Measurements from ENCODE around the gene PRDM16. TPM values are rescaled to one million over a fixed set of nuclear protein-coding genes. Genes with fewer than 3 reads are reported as not detected.

The PRDM16 gene
- total RNA-seq, 2 experiments from 2014 or later: not detected

DNA sequence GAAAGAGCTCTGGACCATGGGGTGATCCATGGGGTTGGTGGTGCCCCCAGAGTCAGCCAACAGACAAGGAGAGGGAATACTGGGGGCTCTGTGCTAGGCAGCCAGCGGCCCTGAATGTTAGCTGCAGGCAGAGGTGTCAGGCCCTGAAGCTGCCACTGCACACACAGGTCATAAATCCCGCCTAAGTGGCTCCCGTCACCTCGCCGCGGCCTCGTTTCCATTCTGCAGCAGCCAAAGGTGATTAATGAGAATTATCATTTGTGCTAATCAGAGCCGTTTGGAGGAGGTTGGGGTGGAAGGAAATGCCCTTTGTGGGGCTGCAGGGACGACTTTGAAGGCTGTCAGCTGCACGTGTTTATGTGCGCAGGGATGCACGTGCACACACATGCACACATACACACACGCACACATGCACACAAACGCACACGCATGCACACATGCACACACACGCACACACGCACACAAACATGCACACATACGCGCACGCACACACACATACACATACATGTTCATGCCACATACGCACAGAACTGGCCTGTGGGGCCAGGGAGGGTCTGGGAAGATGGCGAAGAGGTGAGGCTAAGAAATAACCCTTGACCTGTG, 296.6 kb downstream of the PRDM16 start:
- no peak overlapping the region for H3K27ac ChIP-seq (ENCODE audit: low read depth, low read length, poor library complexity, severe bottlenecking)
- H3K36me3 ChIP-seq (ENCODE audit: insufficient read depth, low read length): no peaks in the 10 kb centered on the region
- no peaks in the 10 kb centered on the region for H3K79me2 ChIP-seq (ENCODE audit: insufficient read depth, low read depth, low read length)
- H3K4me3 ChIP-seq (ENCODE audit: low read depth, low read length, poor library complexity, severe bottlenecking): no peak overlapping the region
- no peaks in the 10 kb centered on the region for H4K20me1 ChIP-seq (ENCODE audit: insufficient read depth, low read length)
- H3K4me1 ChIP-seq (ENCODE audit: insufficient read depth, low read length, poor library complexity, severe bottlenecking): no peaks in the 10 kb centered on the region
- TF ChIP-seq, protein P1, sequence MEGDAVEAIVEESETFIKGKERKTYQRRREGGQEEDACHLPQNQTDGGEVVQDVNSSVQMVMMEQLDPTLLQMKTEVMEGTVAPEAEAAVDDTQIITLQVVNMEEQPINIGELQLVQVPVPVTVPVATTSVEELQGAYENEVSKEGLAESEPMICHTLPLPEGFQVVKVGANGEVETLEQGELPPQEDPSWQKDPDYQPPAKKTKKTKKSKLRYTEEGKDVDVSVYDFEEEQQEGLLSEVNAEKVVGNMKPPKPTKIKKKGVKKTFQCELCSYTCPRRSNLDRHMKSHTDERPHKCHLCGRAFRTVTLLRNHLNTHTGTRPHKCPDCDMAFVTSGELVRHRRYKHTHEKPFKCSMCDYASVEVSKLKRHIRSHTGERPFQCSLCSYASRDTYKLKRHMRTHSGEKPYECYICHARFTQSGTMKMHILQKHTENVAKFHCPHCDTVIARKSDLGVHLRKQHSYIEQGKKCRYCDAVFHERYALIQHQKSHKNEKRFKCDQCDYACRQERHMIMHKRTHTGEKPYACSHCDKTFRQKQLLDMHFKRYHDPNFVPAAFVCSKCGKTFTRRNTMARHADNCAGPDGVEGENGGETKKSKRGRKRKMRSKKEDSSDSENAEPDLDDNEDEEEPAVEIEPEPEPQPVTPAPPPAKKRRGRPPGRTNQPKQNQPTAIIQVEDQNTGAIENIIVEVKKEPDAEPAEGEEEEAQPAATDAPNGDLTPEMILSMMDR (conservative IDR thresholded peaks at IDR 0.05; ENCODE audit: low read length): no peak
- no peak for TF ChIP-seq EZH2phosphoT487 (IDR thresholded peaks at IDR 0.05; ENCODE audit: borderline replicate concordance, low read depth, low read length)
- ChIA-PET POLR2A (no interaction called here), CTCF (ENCODE audit: unreplicated experiment) (no interaction called here)
- no peaks in the 10 kb centered on the region for H3K9me2 ChIP-seq (ENCODE audit: insufficient read depth, low read length)
- intact Hi-C loops (cut with micrococcal nuclease; ENCODE audit: unreplicated experiment): no loop called here
- H3K4me2 ChIP-seq (ENCODE audit: low read length): no peak overlapping the region
- no peak for DNase-seq (ENCODE audit: low spot score)
- no TSS peak for BruUV-seq (replicated peaks)
- H3K9me3 ChIP-seq (ENCODE audit: low read length): no peaks in the 10 kb centered on the region
- H2AFZ ChIP-seq (ENCODE audit: low read length): no peak overlapping the region

DNA sequence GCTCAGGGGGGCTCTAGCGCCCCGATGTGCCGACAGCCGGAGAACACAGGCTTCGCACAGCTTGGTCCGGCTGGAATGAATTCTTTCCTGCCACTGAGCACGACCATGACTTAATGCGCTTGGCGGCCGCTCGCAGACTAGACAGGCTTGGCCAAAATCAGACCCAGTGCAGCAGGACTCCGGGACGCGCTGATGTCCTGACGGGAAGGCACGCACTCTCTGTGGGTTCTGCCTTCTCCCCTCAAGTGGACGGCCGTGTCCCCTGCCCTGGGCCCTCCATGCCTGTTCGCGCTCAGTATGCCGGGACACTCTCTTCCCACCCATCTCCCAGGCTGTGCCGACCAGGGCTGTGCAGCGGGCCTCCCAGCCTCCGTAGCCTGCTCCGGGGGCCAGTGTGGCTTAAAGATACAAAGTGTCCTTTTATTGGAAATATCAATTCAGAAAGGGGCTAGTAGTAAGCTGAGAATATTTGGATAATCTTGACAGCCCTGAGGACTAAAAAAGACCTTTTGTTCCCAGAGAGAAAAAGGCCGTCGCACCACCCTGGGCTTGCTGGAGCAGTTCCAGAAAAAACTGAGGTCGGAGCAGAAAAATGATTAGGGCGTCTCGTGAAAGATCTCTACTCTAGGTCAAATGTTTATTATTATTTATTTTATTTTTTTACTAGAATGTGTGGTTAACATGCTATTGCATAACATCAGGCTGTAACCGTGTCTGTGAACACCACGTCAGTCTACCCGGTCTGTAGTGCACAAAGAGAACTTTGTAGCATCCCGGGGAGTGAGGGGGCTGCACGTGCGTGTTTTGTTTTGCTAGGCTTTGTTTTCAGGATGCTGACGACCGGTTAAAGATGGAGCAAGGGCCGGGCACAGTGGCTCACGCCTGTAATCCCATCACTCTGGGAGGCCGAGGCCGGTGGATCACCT, 297.4 kb downstream of the PRDM16 start:
- Histone ChIP-seq H3K4me2 (ENCODE audit: low read length) (no peak overlapping the region), H3K36me3 (ENCODE audit: insufficient read depth, low read length) (no peaks in the 10 kb centered on the region), H3K79me2 (ENCODE audit: insufficient read depth, low read depth, low read length) (no peaks in the 10 kb centered on the region), H3K9me3 (ENCODE audit: low read length) (no peaks in the 10 kb centered on the region), H3K9me2 (ENCODE audit: insufficient read depth, low read length) (no peaks in the 10 kb centered on the region), H3K4me3 (ENCODE audit: low read depth, low read length, poor library complexity, severe bottlenecking) (no peak overlapping the region), H3K27ac (ENCODE audit: low read depth, low read length, poor library complexity, severe bottlenecking) (no peak overlapping the region), H2AFZ (ENCODE audit: low read length) (no peak overlapping the region), H4K20me1 (ENCODE audit: insufficient read depth, low read length) (no peaks in the 10 kb centered on the region), H3K4me1 (ENCODE audit: insufficient read depth, low read length, poor library complexity, severe bottlenecking) (no peaks in the 10 kb centered on the region)
- intact Hi-C loops (cut with micrococcal nuclease; ENCODE audit: unreplicated experiment): no loop called here
- POLR2A ChIA-PET: no interaction called here
- BruUV-seq (replicated peaks): no TSS peak
- TF ChIP-seq, protein P1 (conservative IDR thresholded peaks at IDR 0.05; ENCODE audit: low read length): no peak
- no peak for TF ChIP-seq EZH2phosphoT487 (IDR thresholded peaks at IDR 0.05; ENCODE audit: borderline replicate concordance, low read depth, low read length)
- no peak for DNase-seq (ENCODE audit: low spot score)
- CTCF ChIA-PET (ENCODE audit: unreplicated experiment): no interaction called here

DNA sequence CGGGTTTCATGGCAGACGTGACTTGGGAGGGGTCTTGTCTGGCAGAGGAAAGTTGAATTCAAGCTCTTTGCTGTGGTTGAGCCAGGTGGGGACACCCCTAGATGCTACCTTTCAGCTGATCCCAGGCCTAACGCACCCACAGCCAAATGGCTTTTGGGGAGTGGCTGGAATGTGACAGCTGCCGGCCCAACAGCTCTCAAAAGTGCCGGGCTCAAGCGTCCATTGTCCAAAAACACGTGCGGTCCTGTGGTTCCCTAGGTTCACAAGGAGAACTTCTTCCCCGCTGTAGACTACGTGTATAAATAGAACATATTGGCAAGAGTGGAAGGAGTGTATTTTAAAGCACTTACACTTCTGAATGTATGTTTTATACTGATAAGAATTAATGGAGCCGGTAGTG, 298.4 kb downstream of the PRDM16 start:
- CTCF ChIA-PET (ENCODE audit: unreplicated experiment): no interaction called here

More for the DNA sequence above, 298.4 kb downstream of the PRDM16 start:
- no peaks in the 10 kb centered on the region for H3K79me2 ChIP-seq (ENCODE audit: insufficient read depth, low read depth, low read length)
- H3K4me1 ChIP-seq (ENCODE audit: insufficient read depth, low read length, poor library complexity, severe bottlenecking): no peaks in the 10 kb centered on the region
- H3K4me2 ChIP-seq (ENCODE audit: low read length): no peak overlapping the region
- intact Hi-C loops (cut with micrococcal nuclease; ENCODE audit: unreplicated experiment): no loop called here
- POLR2A ChIA-PET: no interaction called here
- H4K20me1 ChIP-seq (ENCODE audit: insufficient read depth, low read length): no peaks in the 10 kb centered on the region
- no TSS peak for BruUV-seq (replicated peaks)
- DNase-seq (ENCODE audit: low spot score): no peak
- no peaks in the 10 kb centered on the region for H3K9me3 ChIP-seq (ENCODE audit: low read length)
- no peaks in the 10 kb centered on the region for H3K9me2 ChIP-seq (ENCODE audit: insufficient read depth, low read length)
- H3K27ac ChIP-seq (ENCODE audit: low read depth, low read length, poor library complexity, severe bottlenecking): no peak overlapping the region
- H3K4me3 ChIP-seq (ENCODE audit: low read depth, low read length, poor library complexity, severe bottlenecking): no peak overlapping the region
- TF ChIP-seq, protein P1 (conservative IDR thresholded peaks at IDR 0.05; ENCODE audit: low read length): no peak
- TF ChIP-seq EZH2phosphoT487 (IDR thresholded peaks at IDR 0.05; ENCODE audit: borderline replicate concordance, low read depth, low read length): no peak
- no peaks in the 10 kb centered on the region for H3K36me3 ChIP-seq (ENCODE audit: insufficient read depth, low read length)
- no peak overlapping the region for H2AFZ ChIP-seq (ENCODE audit: low read length)
